Right lobe of liver (tissue), 6 donors: ENCODE data around the gene OR8H3. TPM values are rescaled to one million over a fixed set of nuclear protein-coding genes. Genes with fewer than 3 reads are reported as not detected.
"Not testable (repeated sequence)": the region's sequence is repeated elsewhere in the genome, so short reads cannot be mapped to it uniquely, and the experiment has no call there.

Experiments used
- ATAC-seq, 4 donors: fragments of 200-7000 bp; cut with Tn5 transposase; one replicate each; pipeline ENCODE4 v1.9.1; 2020; ENCODE audit warnings: mild to moderate bottlenecking in 4 of 4, moderate library complexity in 4 of 4
- DNase-seq, 3 donors: peaks; one replicate each; pipeline ENCODE4 v3.0.0-alpha.2; 2020
- H3K27ac ChIP-seq, 3 donors: fragments of 200-600 bp; one replicate each; pipeline ENCODE4 v1.8.0; 2022
- H3K27me3 ChIP-seq, 2 donors: fragments of 200-600 bp; one replicate each; pipeline ENCODE4 v1.8.0; 2022
- H3K36me3 ChIP-seq, 4 donors: fragments of 200-600 bp; sonication (generic) in 1 of 4; one replicate each; pipeline versions ENCODE4 v1.5.1 to v1.8.0; 2017 to 2022; ENCODE audit warnings: control low read depth in 1 of 4
- H3K4me1 ChIP-seq, 4 donors: fragments of 200-600 bp; sonication (generic) in 1 of 4; one replicate each; pipeline versions ENCODE4 v1.5.1 to v1.8.0; 2017 to 2022; ENCODE audit warnings: control low read depth in 1 of 4
- H3K4me3 ChIP-seq, 3 donors: fragments of 200-600 bp; one replicate each; pipeline ENCODE4 v1.8.0; 2022
- H3K9me3 ChIP-seq, 4 donors: fragments of 200-600 bp; sonication (generic) in 1 of 4; one replicate each; pipeline versions ENCODE4 v1.5.1 to v1.8.0; 2017 to 2022; ENCODE audit warnings: control low read depth in 1 of 4
- CTCF ChIP-seq, 4 donors: fragments of 200-600 bp in 3 of 4; fragments of 450-650 bp in 1 of 4; IDR thresholded peaks; one replicate each; pipeline versions ENCODE4 v1.5.1 to v1.8.0; 2016 to 2022; ENCODE audit warnings: antibody characterized with exemption in 4 of 4, mild to moderate bottlenecking in 2 of 4
- POLR2A ChIP-seq: fragments of 450-650 bp; IDR thresholded peaks from one replicate; pipeline ENCODE4 v1.6.1; 2017; ENCODE audit warnings: antibody characterized with exemption, mild to moderate bottlenecking
- WGBS: methylation state at CpG from one replicate; pipeline ENCODE4 v1.1.6; 2018; ENCODE audit warnings: low coverage, low lambda C conversion rate; ENCODE audit not compliant: insufficient coverage; ENCODE audit errors: missing lambda C conversion rate; 5-methylcytosine and 5-hydroxymethylcytosine counted together
- intact Hi-C, 2 donors: fragments of 100-400 bp; cut with DNase I; formaldehyde crosslinking; loops; one replicate each; pipeline versions ENCODE4 v1.11.2 to v1.14.1; 2022
- total RNA-seq, 6 experiments: library from RNA; depleted of rRNA in 2 of 6; stranded (reverse); fragments of >200 nt in 2 of 6; fragmentation: NEBNext Ultra II Directional in 3 of 6; extraction: Animal tissue kit (Norgen Biotek cat#: 25700) in 3 of 6; gene quantifications; one replicate each; pipeline versions ENCODE4 v1.1.0 to v1.2.4, GENCODE V29; 2016 to 2023
- donor health status: DM: no; HTN: yes; CAD: no.
- donor health status: DM: no; HTN: no; CAD: no.
- donor health status: DM: no; HTN: no; CAD: no.
- donor health status: DM: no; HTN: yes; CAD: no.
- donor health status: DM: no; HTN: yes; CAD: no.

Gene OR8H3
- total RNA-seq, 6 experiments from 2014 or later = not detected

- Histone ChIP-seq H3K27me3 (no peaks in the 10 kb centered on the region), H3K27ac (no peak within 1 kb of the TSS), H3K4me1 (no peaks in the 10 kb centered on the region), H3K4me3 (no peak within 1 kb of the TSS), H3K9me3 (no peaks in the 10 kb centered on the region), H3K36me3 (no peaks in the 10 kb centered on the region)
- DNase-seq (no peak), ATAC-seq (no peak)
- intact Hi-C loops = no loop called here
- no peak for TF ChIP-seq CTCF (IDR thresholded peaks at IDR 0.05)
Measured at GRCh38 chr11:56140151-56140661, 18.0 kb downstream of the OR8H3 start, which contains the start of gene OR8J3. OR8J3 (minus strand) TSS chr11:56140201; CDS start chr11:56137718, 2,483 bp downstream.

GRCh38 chr11:56143681-56144080 is 21.5 kb downstream of the OR8H3 start:
- H3K36me3 ChIP-seq, intact Hi-C loops, H3K4me1 ChIP-seq, H3K27me3 ChIP-seq, DNase-seq, ATAC-seq, H3K27ac ChIP-seq, H3K4me3 ChIP-seq, H3K9me3 ChIP-seq: not testable (repeated sequence)
- WGBS = 95% methylated on average over 7 of the region's 30 CpGs

GRCh38 chr11:56151376-56151775 is 29.2 kb downstream of the OR8H3 start:
- no peak for TF ChIP-seq CTCF (IDR thresholded peaks at IDR 0.05)
- TF ChIP-seq POLR2A = no peak
- H3K4me3 ChIP-seq = no peak overlapping the region
- no peaks in the 10 kb centered on the region for H3K4me1 ChIP-seq
- DNase-seq = no peak
- 41% methylated on average over 1 of the region's 1 CpG for WGBS
- H3K27ac ChIP-seq = no peak overlapping the region
- H3K27me3 ChIP-seq = no peaks in the 10 kb centered on the region
- no peaks in the 10 kb centered on the region for H3K36me3 ChIP-seq
- no peak for ATAC-seq
- peaks cover 0 to 2% (median 0%) of the 10 kb centered on the region in 4 donors for H3K9me3 ChIP-seq
- intact Hi-C loops = no loop called here

- Histone ChIP-seq H3K27ac (no peak overlapping the region), H3K9me3 (no peaks in the 10 kb centered on the region), H3K4me1 (no peaks in the 10 kb centered on the region), H3K4me3 (no peak overlapping the region), H3K36me3 (no peaks in the 10 kb centered on the region), H3K27me3 (no peaks in the 10 kb centered on the region)
- intact Hi-C loops = no loop called here
- WGBS = 48% methylated on average over 4 of the region's 15 CpGs
- ATAC-seq (no peak), DNase-seq (no peak)
- TF ChIP-seq CTCF (IDR thresholded peaks at IDR 0.05) = no peak
- no peak for TF ChIP-seq POLR2A
Measured at GRCh38 chr11:56152333-56152732, 30.2 kb downstream of the OR8H3 start.

- DNase-seq = no peak
- no peak within 1 kb of the TSS for H3K4me3 ChIP-seq
- H3K36me3 ChIP-seq = no peaks in the 10 kb centered on the region
- ATAC-seq = no peak
- WGBS = 44% methylated on average over 3 of the region's 3 CpGs
- no peaks in the 10 kb centered on the region for H3K4me1 ChIP-seq
- no peaks in the 10 kb centered on the region for H3K9me3 ChIP-seq
- no peak for TF ChIP-seq CTCF (IDR thresholded peaks at IDR 0.05)
- no peak for TF ChIP-seq POLR2A
- intact Hi-C loops = no loop called here
- no peaks in the 10 kb centered on the region for H3K27me3 ChIP-seq
- H3K27ac ChIP-seq = no peak within 1 kb of the TSS
Measured at GRCh38 chr11:56160217-56160616, 38.0 kb downstream of the OR8H3 start, which contains the start of gene OR8K5. OR8K5 (minus strand) TSS chr11:56160317; CDS start chr11:56160317, 0 bp downstream.
